GM23338 (cell line): ENCODE results near the gene AP1G2.

Source experiments
- CTCF ChIP-seq, 2 experiments: fragments of 200-600 bp in 1 of 2; sonication (generic) in 1 of 2; conservative IDR thresholded peaks; 2 replicates each; pipeline versions ENCODE4 v1.5.1 to v1.6.1; 2016 to 2017; ENCODE audit warnings: antibody characterized with exemption in 2 of 2, low read depth in 2 of 2, mild to moderate bottlenecking in 2 of 2, moderate library complexity in 1 of 2
- EZH2 ChIP-seq: fragments of 200-600 bp; sonication (generic); IDR thresholded peaks from one replicate; pipeline ENCODE4 v1.8.0; 2017; ENCODE audit warnings: antibody characterized with exemption, mild to moderate bottlenecking, low read depth; ENCODE audit not compliant: unreplicated experiment
- NANOG ChIP-seq: IDR thresholded peaks from 2 replicates; pipeline ENCODE4 v1.6.1; 2016; ENCODE audit warnings: antibody characterized with exemption, borderline replicate concordance
- POLR2AphosphoS5 ChIP-seq: IDR thresholded peaks from 2 replicates; pipeline ENCODE4 v1.6.1; 2016; ENCODE audit warnings: antibody characterized with exemption, low read depth
- STAT1 ChIP-seq: IDR thresholded peaks from one replicate; pipeline ENCODE4 v1.6.1; 2016; ENCODE audit warnings: antibody characterized with exemption; ENCODE audit not compliant: unreplicated experiment

GRCh38 chr14:23571701-23572523, 4.3 kb upstream of the AP1G2 start:
- TF ChIP-seq CTCF (conservative IDR thresholded peaks at IDR 0.05; ENCODE audit: low read depth in 2 of 2) = no peak
- TF ChIP-seq EZH2 = no peak
- TF ChIP-seq POLR2AphosphoS5 = no peak
- TF ChIP-seq STAT1 = no peak
- no peak for TF ChIP-seq NANOG
